Measurements from ENCODE around the gene GTF2F2. TPM values are rescaled to one million over a fixed set of nuclear protein-coding genes. Genes with fewer than 3 reads are reported as not detected.

The GTF2F2 gene
- polyA plus RNA-seq, 1 donor (not counting 4 experiments of a cell fraction or from before 2014, with no cell fraction given): 55.5 TPM

- TF ChIP-seq EZH2 (IDR thresholded peaks at IDR 0.05; ENCODE audit: low read length): no peak
- no peak for TF ChIP-seq CTCF (optimal IDR thresholded peaks at IDR 0.05 in 1 of 3, IDR thresholded peaks at IDR 0.05 in 1 of 3, conservative IDR thresholded peaks at IDR 0.05 in 1 of 3; ENCODE audit: extremely low read depth in 1 of 3, insufficient read depth in 2 of 3, low read length in 3 of 3)
- dilution Hi-C loops (cut with MboI; ENCODE audit: extremely low pct_ligation_motif_present, low sequenced_read_pairs): no loop called here
- H3K4me3 ChIP-seq (ENCODE audit: control insufficient read depth in 2 of 3, extremely low read depth in 1 of 3, insufficient read depth in 2 of 3, low read depth in 1 of 3, low read length in 3 of 3): no peak overlapping the region
- no peak overlapping the region for H3K27ac ChIP-seq (ENCODE audit: control insufficient read depth, insufficient read depth, low read length)
- H3K27me3 ChIP-seq (ENCODE audit: control insufficient read depth, extremely low read depth, insufficient read depth, low read length): no peaks in the 10 kb centered on the region
- DNase-seq (ENCODE audit: low read depth, low spot score): no peak
- FAIRE-seq: no peak
- no peaks in the 10 kb centered on the region for H4K20me1 ChIP-seq (ENCODE audit: control insufficient read depth, extremely low read depth, insufficient read depth, low read length)
- no peak overlapping the region for H3K4me2 ChIP-seq (ENCODE audit: control insufficient read depth, extremely low read depth, insufficient read depth, low read depth, low read length)
- no peaks in the 10 kb centered on the region for H3K9me1 ChIP-seq (ENCODE audit: control insufficient read depth, extremely low read depth, insufficient read depth, low read length)
- peaks cover 32% of the 10 kb centered on the region for H3K4me1 ChIP-seq (ENCODE audit: control insufficient read depth, extremely low read depth, insufficient read depth, low read length)
- peaks cover 46% of the 10 kb centered on the region for H3K79me2 ChIP-seq (ENCODE audit: control insufficient read depth, insufficient read depth, low read length)
- H3K9ac ChIP-seq (ENCODE audit: control insufficient read depth, extremely low read depth, insufficient read depth, low read length): no peak overlapping the region
- no peaks in the 10 kb centered on the region for H3K9me3 ChIP-seq (ENCODE audit: control insufficient read depth, low read depth, low read length)
- H2AFZ ChIP-seq (ENCODE audit: control insufficient read depth, low read length): no peak overlapping the region
- peaks cover 2 to 8% of the 10 kb centered on the region in 2 experiments for H3K36me3 ChIP-seq (ENCODE audit: control insufficient read depth in 2 of 2, extremely low read depth in 1 of 2, insufficient read depth in 2 of 2, low read length in 2 of 2)
Observed at GRCh38 chr13:45224176-45224575, 103.9 kb downstream of the GTF2F2 start.

GRCh38 chr13:45225370-45225769, 105.1 kb downstream of the GTF2F2 start:
- H3K79me2 ChIP-seq (ENCODE audit: control insufficient read depth, insufficient read depth, low read length): peaks cover 52% of the 10 kb centered on the region
- no peak overlapping the region for H3K27ac ChIP-seq (ENCODE audit: control insufficient read depth, insufficient read depth, low read length)
- H3K4me1 ChIP-seq (ENCODE audit: control insufficient read depth, extremely low read depth, insufficient read depth, low read length): peaks cover 23% of the 10 kb centered on the region
- H3K36me3 ChIP-seq (ENCODE audit: control insufficient read depth in 2 of 2, extremely low read depth in 1 of 2, insufficient read depth in 2 of 2, low read length in 2 of 2): peaks cover 3 to 8% of the 10 kb centered on the region in 2 experiments
- no peaks in the 10 kb centered on the region for H3K9me3 ChIP-seq (ENCODE audit: control insufficient read depth, low read depth, low read length)
- H2AFZ ChIP-seq (ENCODE audit: control insufficient read depth, low read length): no peak overlapping the region
- H3K9ac ChIP-seq (ENCODE audit: control insufficient read depth, extremely low read depth, insufficient read depth, low read length): no peak overlapping the region
- no peak overlapping the region for H3K4me2 ChIP-seq (ENCODE audit: control insufficient read depth, extremely low read depth, insufficient read depth, low read depth, low read length)
- H3K4me3 ChIP-seq (ENCODE audit: control insufficient read depth in 2 of 3, extremely low read depth in 1 of 3, insufficient read depth in 2 of 3, low read depth in 1 of 3, low read length in 3 of 3): no peak overlapping the region
- H3K9me1 ChIP-seq (ENCODE audit: control insufficient read depth, extremely low read depth, insufficient read depth, low read length): no peaks in the 10 kb centered on the region
- no peak for DNase-seq (ENCODE audit: low read depth, low spot score)
- no peak for TF ChIP-seq EZH2 (IDR thresholded peaks at IDR 0.05; ENCODE audit: low read length)
- no peak for TF ChIP-seq CTCF (optimal IDR thresholded peaks at IDR 0.05 in 1 of 3, IDR thresholded peaks at IDR 0.05 in 1 of 3, conservative IDR thresholded peaks at IDR 0.05 in 1 of 3; ENCODE audit: extremely low read depth in 1 of 3, insufficient read depth in 2 of 3, low read length in 3 of 3)
- no peaks in the 10 kb centered on the region for H4K20me1 ChIP-seq (ENCODE audit: control insufficient read depth, extremely low read depth, insufficient read depth, low read length)
- no peaks in the 10 kb centered on the region for H3K27me3 ChIP-seq (ENCODE audit: control insufficient read depth, extremely low read depth, insufficient read depth, low read length)
- FAIRE-seq: no peak
- dilution Hi-C loops (cut with MboI; ENCODE audit: extremely low pct_ligation_motif_present, low sequenced_read_pairs): no loop called here
